ENCODE data around the gene MYRIP.

DNA sequence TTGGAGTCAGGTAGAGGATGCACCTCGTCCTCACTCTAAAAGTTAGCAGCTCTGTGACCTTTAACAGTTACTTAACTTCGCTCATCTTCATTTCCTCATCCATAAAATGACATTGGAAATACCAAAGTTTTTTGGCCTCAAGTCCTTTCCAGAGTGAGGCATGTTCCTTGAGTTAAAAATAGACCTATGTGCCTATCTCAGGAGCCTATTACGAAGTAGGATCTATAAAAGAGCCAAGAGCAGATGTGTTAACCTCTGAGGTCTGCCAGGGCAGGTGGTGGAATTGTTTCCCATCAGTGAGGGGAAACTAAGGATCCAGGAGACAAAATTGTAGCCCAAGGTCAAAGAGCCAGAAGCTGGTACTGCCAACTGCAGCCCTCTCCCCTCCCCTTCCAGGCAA, 379.7 kb downstream of the MYRIP start:
- TF ChIP-seq POLR2AphosphoS5 (IDR thresholded peaks at IDR 0.05) (no peak), POLR2A (IDR thresholded peaks at IDR 0.05) (no peak)
- TF ChIP-seq, protein P1, sequence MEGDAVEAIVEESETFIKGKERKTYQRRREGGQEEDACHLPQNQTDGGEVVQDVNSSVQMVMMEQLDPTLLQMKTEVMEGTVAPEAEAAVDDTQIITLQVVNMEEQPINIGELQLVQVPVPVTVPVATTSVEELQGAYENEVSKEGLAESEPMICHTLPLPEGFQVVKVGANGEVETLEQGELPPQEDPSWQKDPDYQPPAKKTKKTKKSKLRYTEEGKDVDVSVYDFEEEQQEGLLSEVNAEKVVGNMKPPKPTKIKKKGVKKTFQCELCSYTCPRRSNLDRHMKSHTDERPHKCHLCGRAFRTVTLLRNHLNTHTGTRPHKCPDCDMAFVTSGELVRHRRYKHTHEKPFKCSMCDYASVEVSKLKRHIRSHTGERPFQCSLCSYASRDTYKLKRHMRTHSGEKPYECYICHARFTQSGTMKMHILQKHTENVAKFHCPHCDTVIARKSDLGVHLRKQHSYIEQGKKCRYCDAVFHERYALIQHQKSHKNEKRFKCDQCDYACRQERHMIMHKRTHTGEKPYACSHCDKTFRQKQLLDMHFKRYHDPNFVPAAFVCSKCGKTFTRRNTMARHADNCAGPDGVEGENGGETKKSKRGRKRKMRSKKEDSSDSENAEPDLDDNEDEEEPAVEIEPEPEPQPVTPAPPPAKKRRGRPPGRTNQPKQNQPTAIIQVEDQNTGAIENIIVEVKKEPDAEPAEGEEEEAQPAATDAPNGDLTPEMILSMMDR (IDR thresholded peaks at IDR 0.05 in 8 of 11, conservative IDR thresholded peaks at IDR 0.05 in 3 of 11) = no peak
